GM23338 (cell line): ENCODE data around the gene DCAF11.

Source experiments
- CREB1 ChIP-seq: fragments of 250-450 bp; sonication (Bioruptor Pico); IDR thresholded peaks from 2 replicates; pipeline ENCODE4 v1.5.0; 2020; ENCODE audit warnings: low read depth, mild to moderate bottlenecking, moderate library complexity
- EZH2 ChIP-seq: fragments of 200-600 bp; sonication (generic); IDR thresholded peaks from one replicate; pipeline ENCODE4 v1.8.0; 2017; ENCODE audit warnings: antibody characterized with exemption, mild to moderate bottlenecking, low read depth; ENCODE audit not compliant: unreplicated experiment
- EZH2phosphoT487 ChIP-seq: fragments of 200-600 bp; sonication (generic); IDR thresholded peaks from one replicate; pipeline ENCODE4 v1.8.1; 2018; ENCODE audit warnings: antibody characterized with exemption; ENCODE audit not compliant: unreplicated experiment
- JUNB ChIP-seq: IDR thresholded peaks from one replicate; pipeline ENCODE4 v1.6.1; 2016; ENCODE audit warnings: antibody characterized with exemption; ENCODE audit not compliant: unreplicated experiment
- NANOG ChIP-seq: IDR thresholded peaks from 2 replicates; pipeline ENCODE4 v1.6.1; 2016; ENCODE audit warnings: antibody characterized with exemption, borderline replicate concordance
- POLR2AphosphoS5 ChIP-seq: IDR thresholded peaks from 2 replicates; pipeline ENCODE4 v1.6.1; 2016; ENCODE audit warnings: antibody characterized with exemption, low read depth
- ZNF331 ChIP-seq: fragments of 250-450 bp; sonication (Bioruptor Pico); IDR thresholded peaks from 2 replicates; pipeline ENCODE4 v1.5.0; 2020; ENCODE audit warnings: low read depth, mild to moderate bottlenecking, moderate library complexity
- TF ChIP-seq, protein P1 (sequence below), 2 experiments: fragments of 200-600 bp in 1 of 2; sonication (generic) in 1 of 2; conservative IDR thresholded peaks; 2 replicates each; pipeline versions ENCODE4 v1.5.1 to v1.6.1; 2016 to 2017; ENCODE audit warnings: antibody characterized with exemption in 2 of 2, low read depth in 2 of 2, mild to moderate bottlenecking in 2 of 2, moderate library complexity in 1 of 2
- TF ChIP-seq, protein P2 (sequence below): IDR thresholded peaks from one replicate; pipeline ENCODE4 v1.6.1; 2018; ENCODE audit warnings: antibody characterized with exemption; ENCODE audit not compliant: unreplicated experiment
- TF ChIP-seq, protein P3 (sequence below): IDR thresholded peaks from 2 replicates; pipeline ENCODE4 v1.6.1; 2016; ENCODE audit warnings: antibody characterized with exemption
- TF ChIP-seq, protein P4 (sequence below): fragments of 250-450 bp; sonication (Bioruptor Pico); IDR thresholded peaks from 2 replicates; pipeline ENCODE4 v1.5.0; 2020; ENCODE audit warnings: mild to moderate bottlenecking, moderate library complexity

DNA sequence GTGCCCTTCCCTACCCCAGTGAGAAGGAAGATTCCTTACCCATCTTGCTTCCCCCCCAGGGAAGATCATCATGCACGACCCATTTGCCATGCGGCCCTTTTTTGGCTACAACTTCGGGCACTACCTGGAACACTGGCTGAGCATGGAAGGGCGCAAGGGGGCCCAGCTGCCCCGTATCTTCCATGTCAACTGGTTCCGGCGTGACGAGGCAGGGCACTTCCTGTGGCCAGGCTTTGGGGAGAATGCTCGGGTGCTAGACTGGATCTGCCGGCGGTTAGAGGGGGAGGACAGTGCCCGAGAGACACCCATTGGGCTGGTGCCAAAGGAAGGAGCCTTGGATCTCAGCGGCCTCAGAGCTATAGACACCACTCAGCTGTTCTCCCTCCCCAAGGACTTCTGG, 11.1 kb upstream of the DCAF11 start:
- TF ChIP-seq, protein P1, sequence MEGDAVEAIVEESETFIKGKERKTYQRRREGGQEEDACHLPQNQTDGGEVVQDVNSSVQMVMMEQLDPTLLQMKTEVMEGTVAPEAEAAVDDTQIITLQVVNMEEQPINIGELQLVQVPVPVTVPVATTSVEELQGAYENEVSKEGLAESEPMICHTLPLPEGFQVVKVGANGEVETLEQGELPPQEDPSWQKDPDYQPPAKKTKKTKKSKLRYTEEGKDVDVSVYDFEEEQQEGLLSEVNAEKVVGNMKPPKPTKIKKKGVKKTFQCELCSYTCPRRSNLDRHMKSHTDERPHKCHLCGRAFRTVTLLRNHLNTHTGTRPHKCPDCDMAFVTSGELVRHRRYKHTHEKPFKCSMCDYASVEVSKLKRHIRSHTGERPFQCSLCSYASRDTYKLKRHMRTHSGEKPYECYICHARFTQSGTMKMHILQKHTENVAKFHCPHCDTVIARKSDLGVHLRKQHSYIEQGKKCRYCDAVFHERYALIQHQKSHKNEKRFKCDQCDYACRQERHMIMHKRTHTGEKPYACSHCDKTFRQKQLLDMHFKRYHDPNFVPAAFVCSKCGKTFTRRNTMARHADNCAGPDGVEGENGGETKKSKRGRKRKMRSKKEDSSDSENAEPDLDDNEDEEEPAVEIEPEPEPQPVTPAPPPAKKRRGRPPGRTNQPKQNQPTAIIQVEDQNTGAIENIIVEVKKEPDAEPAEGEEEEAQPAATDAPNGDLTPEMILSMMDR (conservative IDR thresholded peaks at IDR 0.05; ENCODE audit: low read depth in 2 of 2) = no peak
- TF ChIP-seq POLR2AphosphoS5 (no peak), CREB1 (CRISPR knock-in tag) (no peak), EZH2 (no peak), NANOG (no peak), EZH2phosphoT487 (no peak), JUNB (no peak), ZNF331 (no peak)
- TF ChIP-seq, protein P2, sequence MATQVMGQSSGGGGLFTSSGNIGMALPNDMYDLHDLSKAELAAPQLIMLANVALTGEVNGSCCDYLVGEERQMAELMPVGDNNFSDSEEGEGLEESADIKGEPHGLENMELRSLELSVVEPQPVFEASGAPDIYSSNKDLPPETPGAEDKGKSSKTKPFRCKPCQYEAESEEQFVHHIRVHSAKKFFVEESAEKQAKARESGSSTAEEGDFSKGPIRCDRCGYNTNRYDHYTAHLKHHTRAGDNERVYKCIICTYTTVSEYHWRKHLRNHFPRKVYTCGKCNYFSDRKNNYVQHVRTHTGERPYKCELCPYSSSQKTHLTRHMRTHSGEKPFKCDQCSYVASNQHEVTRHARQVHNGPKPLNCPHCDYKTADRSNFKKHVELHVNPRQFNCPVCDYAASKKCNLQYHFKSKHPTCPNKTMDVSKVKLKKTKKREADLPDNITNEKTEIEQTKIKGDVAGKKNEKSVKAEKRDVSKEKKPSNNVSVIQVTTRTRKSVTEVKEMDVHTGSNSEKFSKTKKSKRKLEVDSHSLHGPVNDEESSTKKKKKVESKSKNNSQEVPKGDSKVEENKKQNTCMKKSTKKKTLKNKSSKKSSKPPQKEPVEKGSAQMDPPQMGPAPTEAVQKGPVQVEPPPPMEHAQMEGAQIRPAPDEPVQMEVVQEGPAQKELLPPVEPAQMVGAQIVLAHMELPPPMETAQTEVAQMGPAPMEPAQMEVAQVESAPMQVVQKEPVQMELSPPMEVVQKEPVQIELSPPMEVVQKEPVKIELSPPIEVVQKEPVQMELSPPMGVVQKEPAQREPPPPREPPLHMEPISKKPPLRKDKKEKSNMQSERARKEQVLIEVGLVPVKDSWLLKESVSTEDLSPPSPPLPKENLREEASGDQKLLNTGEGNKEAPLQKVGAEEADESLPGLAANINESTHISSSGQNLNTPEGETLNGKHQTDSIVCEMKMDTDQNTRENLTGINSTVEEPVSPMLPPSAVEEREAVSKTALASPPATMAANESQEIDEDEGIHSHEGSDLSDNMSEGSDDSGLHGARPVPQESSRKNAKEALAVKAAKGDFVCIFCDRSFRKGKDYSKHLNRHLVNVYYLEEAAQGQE = no peak
- TF ChIP-seq, protein P3, sequence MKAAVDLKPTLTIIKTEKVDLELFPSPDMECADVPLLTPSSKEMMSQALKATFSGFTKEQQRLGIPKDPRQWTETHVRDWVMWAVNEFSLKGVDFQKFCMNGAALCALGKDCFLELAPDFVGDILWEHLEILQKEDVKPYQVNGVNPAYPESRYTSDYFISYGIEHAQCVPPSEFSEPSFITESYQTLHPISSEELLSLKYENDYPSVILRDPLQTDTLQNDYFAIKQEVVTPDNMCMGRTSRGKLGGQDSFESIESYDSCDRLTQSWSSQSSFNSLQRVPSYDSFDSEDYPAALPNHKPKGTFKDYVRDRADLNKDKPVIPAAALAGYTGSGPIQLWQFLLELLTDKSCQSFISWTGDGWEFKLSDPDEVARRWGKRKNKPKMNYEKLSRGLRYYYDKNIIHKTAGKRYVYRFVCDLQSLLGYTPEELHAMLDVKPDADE = no peak
- TF ChIP-seq, protein P4, sequence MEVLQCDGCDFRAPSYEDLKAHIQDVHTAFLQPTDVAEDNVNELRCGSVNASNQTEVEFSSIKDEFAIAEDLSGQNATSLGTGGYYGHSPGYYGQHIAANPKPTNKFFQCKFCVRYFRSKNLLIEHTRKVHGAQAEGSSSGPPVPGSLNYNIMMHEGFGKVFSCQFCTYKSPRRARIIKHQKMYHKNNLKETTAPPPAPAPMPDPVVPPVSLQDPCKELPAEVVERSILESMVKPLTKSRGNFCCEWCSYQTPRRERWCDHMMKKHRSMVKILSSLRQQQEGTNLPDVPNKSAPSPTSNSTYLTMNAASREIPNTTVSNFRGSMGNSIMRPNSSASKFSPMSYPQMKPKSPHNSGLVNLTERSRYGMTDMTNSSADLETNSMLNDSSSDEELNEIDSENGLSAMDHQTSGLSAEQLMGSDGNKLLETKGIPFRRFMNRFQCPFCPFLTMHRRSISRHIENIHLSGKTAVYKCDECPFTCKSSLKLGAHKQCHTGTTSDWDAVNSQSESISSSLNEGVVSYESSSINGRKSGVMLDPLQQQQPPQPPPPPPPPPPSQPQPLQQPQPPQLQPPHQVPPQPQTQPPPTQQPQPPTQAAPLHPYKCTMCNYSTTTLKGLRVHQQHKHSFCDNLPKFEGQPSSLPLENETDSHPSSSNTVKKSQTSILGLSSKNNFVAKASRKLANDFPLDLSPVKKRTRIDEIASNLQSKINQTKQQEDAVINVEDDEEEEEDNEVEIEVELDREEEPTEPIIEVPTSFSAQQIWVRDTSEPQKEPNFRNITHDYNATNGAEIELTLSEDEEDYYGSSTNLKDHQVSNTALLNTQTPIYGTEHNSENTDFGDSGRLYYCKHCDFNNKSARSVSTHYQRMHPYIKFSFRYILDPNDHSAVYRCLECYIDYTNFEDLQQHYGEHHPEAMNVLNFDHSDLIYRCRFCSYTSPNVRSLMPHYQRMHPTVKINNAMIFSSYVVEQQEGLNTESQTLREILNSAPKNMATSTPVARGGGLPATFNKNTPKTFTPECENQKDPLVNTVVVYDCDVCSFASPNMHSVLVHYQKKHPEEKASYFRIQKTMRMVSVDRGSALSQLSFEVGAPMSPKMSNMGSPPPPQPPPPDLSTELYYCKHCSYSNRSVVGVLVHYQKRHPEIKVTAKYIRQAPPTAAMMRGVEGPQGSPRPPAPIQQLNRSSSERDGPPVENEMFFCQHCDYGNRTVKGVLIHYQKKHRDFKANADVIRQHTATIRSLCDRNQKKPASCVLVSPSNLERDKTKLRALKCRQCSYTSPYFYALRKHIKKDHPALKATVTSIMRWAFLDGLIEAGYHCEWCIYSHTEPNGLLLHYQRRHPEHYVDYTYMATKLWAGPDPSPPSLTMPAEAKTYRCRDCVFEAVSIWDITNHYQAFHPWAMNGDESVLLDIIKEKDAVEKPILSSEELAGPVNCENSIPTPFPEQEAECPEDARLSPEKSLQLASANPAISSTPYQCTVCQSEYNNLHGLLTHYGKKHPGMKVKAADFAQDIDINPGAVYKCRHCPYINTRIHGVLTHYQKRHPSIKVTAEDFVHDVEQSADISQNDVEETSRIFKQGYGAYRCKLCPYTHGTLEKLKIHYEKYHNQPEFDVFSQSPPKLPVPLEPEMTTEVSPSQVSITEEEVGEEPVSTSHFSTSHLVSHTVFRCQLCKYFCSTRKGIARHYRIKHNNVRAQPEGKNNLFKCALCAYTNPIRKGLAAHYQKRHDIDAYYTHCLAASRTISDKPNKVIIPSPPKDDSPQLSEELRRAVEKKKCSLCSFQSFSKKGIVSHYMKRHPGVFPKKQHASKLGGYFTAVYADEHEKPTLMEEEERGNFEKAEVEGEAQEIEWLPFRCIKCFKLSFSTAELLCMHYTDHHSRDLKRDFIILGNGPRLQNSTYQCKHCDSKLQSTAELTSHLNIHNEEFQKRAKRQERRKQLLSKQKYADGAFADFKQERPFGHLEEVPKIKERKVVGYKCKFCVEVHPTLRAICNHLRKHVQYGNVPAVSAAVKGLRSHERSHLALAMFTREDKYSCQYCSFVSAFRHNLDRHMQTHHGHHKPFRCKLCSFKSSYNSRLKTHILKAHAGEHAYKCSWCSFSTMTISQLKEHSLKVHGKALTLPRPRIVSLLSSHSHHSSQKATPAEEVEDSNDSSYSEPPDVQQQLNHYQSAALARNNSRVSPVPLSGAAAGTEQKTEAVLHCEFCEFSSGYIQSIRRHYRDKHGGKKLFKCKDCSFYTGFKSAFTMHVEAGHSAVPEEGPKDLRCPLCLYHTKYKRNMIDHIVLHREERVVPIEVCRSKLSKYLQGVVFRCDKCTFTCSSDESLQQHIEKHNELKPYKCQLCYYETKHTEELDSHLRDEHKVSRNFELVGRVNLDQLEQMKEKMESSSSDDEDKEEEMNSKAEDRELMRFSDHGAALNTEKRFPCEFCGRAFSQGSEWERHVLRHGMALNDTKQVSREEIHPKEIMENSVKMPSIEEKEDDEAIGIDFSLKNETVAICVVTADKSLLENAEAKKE (CRISPR knock-in tag) = no peak
